Left ventricle myocardium superior (tissue), 1 donor: Measurements from ENCODE around the gene RBM38. TPM values are rescaled to one million over a fixed set of nuclear protein-coding genes. Genes with fewer than 3 reads are reported as not detected.
A peak's percentile ranks its signal among the peaks of the same experiment; 100 is the strongest.

Experiments
- ATAC-seq: fragments of 200-7000 bp; cut with Tn5 transposase; one replicate; pipeline ENCODE4 v1.9.1; 2020; ENCODE audit warnings: mild to moderate bottlenecking, moderate library complexity
- DNase-seq: peaks from one replicate; pipeline ENCODE4 v3.0.0-alpha.2; 2020
- intact Hi-C: fragments of 100-400 bp; cut with micrococcal nuclease; formaldehyde crosslinking; loops from one replicate; pipeline ENCODE4 v1.11.0; 2022
- total RNA-seq: library from RNA; stranded (reverse); fragmentation: NEBNext Ultra II Directional; extraction: Animal tissue kit (Norgen Biotek cat#: 25700); gene quantifications from one replicate; pipeline ENCODE4 v1.2.1, GENCODE V29; 2021
- donor health status: DM: no; HTN: yes; CAD: no; lungs with severe emphysema.

Gene RBM38
- total RNA-seq, 1 donor from 2014 or later = 89.3 TPM

DNA sequence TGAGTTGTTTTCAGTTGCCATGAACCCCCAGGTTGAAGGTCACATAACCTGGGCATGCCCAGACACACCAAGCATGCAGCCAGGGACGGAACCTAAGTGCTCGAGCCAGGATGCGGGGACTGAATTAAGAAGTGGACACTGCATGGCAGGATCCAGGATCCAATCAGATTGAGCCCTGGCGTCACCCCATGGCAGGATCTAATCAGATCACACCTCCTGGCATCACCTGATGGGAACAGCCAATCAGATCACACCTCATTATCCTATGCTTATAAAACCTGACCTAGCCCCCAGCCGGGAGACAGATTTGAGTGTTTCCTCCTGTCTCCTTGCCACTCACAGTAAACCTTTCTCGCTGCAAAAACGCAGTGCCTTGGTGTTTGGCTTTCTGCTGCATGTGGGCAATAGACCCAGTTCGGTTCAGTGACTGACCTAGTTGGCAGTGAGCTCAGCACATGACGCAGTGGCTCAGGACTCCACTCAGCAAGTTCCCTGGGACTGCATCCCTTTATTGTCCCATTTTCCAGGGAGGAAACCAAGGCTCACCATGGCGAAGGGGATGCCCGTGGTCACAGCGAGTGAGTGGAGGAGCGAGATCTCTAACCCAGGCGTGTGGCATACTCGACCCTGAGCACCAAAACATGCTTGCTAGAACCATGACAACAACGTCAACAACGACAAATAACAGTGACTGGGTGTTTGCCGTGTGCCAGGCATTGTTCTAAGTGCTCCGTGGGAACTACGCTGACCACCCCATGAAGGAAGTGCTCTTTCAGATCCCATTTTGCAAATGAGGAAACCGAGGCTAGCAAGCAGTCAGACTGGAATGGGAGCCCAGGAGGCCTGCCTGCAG, 66.3 kb downstream of the RBM38 start:
- ATAC-seq (peak; percentile 26), DNase-seq (no peak)
- intact Hi-C loops = no loop called here

DNA sequence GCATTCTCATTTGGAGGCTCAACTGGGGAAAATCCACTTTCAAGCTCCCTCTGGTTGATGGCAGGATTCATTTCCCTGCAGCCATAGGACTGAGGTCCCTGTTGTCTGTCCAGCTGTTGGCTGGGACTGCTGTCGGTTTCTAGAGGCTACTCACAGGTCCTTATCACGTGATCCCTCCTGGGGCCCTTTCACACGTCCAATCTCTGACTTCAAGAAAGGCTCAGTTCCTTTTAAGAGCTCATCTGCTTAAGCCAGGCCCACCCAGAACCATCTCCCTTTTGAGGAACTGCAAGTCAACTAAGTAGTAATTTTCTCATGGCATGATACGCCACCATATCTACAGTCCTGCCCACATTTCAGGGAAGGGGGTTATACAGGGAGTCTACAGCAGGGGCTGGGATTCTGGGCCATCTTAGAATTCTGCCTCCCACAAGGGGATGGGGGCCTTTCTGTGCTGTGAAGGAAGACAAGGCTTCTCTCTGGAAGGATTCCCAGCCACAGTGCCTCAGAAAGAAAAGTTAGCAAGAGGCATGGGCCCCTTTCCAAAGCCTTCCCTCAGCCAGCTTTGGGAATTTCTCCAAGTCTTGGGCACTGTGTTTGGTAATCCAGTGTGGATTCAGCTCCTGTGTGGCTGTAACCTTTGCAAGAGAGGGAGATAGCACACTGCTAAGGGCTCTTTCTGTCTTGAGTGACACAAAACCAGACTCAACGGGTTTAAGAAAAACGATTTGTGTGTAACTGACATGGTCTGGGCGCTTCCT, 67.4 kb downstream of the RBM38 start:
- DNase-seq (no peak), ATAC-seq (peak; percentile 63)
- intact Hi-C loops = no loop called here

Other genes starting within 250 kb of the RBM38 start
- gene BMP7, start 124.8 kb upstream of the RBM38 start, total RNA-seq = 32.2 TPM
- gene SPO11, start 61.6 kb upstream of the RBM38 start, total RNA-seq = not detected
- 15.1 TPM for gene RAE1, start 40.1 kb upstream of the RBM38 start, total RNA-seq
- not detected for gene CTCFL, start 133.7 kb downstream of the RBM38 start, total RNA-seq
- gene PCK1, start 169.7 kb downstream of the RBM38 start, total RNA-seq = 0.62 TPM
- gene ZBP1, start 229.0 kb downstream of the RBM38 start, total RNA-seq = 0.15 TPM